OCI-LY7 (cell line): ENCODE data around the gene TRIO. TPM values are rescaled to one million over a fixed set of nuclear protein-coding genes. Genes with fewer than 3 reads are reported as not detected.

ENCODE experiments used
- BruUV-seq: library from RNA; stranded (reverse); fragments of 400-500 nt; replicated peaks from 2 replicates; lab custom pipeline; 2021; lab: Mats Ljungman, UMichigan
- CTCF ChIA-PET: fragments of 300-600 bp; sonication (Branson Sonifier 250); formaldehyde crosslinking; loops from one replicate; lab custom pipeline; 2022; ENCODE audit warnings: antibody characterized with exemption; ENCODE audit not compliant: unreplicated experiment; lab: Charles Lee
- POLR2A ChIA-PET: fragments of 300-600 bp; sonication (Branson Sonifier 250); formaldehyde crosslinking; loops from one replicate; lab custom pipeline; 2022; ENCODE audit warnings: antibody characterized with exemption; lab: Charles Lee
- DNase-seq: peaks from one replicate; pipeline ENCODE4 v3.0.0-alpha.2; 2015; ENCODE audit warnings: low spot score
- H2AFZ ChIP-seq: fragments of 200-600 bp; sonication (generic), shearing (Covaris generic); 2 replicates; pipeline ENCODE4 v1.6.1; 2014; ENCODE audit warnings: mild to moderate bottlenecking, antibody characterized with exemption, low read length, moderate library complexity
- H3K27ac ChIP-seq: fragments of 200-600 bp; sonication (generic); 2 replicates; pipeline ENCODE4 v1.5.1; 2014; ENCODE audit warnings: mixed run types, low read depth, mild to moderate bottlenecking, moderate library complexity, low read length, inconsistent platforms; ENCODE audit not compliant: poor library complexity, severe bottlenecking
- H3K36me3 ChIP-seq: fragments of 200-600 bp; sonication (generic); 2 replicates; pipeline ENCODE4 v1.6.1; 2014; ENCODE audit warnings: mild to moderate bottlenecking, antibody characterized with exemption, low read length, moderate library complexity, mixed read lengths; ENCODE audit not compliant: insufficient read depth
- H3K4me1 ChIP-seq: fragments of 200-600 bp; sonication (generic); 2 replicates; pipeline ENCODE4 v1.5.1; 2014; ENCODE audit warnings: mild to moderate bottlenecking, low read length; ENCODE audit not compliant: insufficient read depth, poor library complexity, severe bottlenecking
- H3K4me2 ChIP-seq: fragments of 200-600 bp; sonication (generic); 2 replicates; pipeline ENCODE4 v1.6.1; 2014; ENCODE audit warnings: mild to moderate bottlenecking, low read length
- H3K4me3 ChIP-seq: fragments of 200-600 bp; sonication (generic); 2 replicates; pipeline ENCODE4 v1.5.1; 2014; ENCODE audit warnings: mild to moderate bottlenecking, low read depth, low read length; ENCODE audit not compliant: poor library complexity, severe bottlenecking
- H3K79me2 ChIP-seq: fragments of 200-600 bp; sonication (generic); 2 replicates; pipeline ENCODE4 v1.6.1; 2016; ENCODE audit warnings: low read depth, mild to moderate bottlenecking, low read length, moderate library complexity, mixed read lengths; ENCODE audit not compliant: insufficient read depth
- H3K9me2 ChIP-seq: fragments of 200-600 bp; sonication (generic); 2 replicates; pipeline ENCODE4 v1.6.1; 2016; ENCODE audit warnings: mild to moderate bottlenecking, low read length, mixed read lengths; ENCODE audit not compliant: insufficient read depth
- H3K9me3 ChIP-seq: fragments of 200-600 bp; sonication (generic); 2 replicates; pipeline ENCODE4 v1.6.1; 2014; ENCODE audit warnings: mild to moderate bottlenecking, mixed run types, low read length, mixed read lengths
- H4K20me1 ChIP-seq: fragments of 200-600 bp; sonication (generic); 2 replicates; pipeline ENCODE4 v1.6.1; 2014; ENCODE audit warnings: mild to moderate bottlenecking, antibody characterized with exemption, low read length, moderate library complexity, mixed read lengths; ENCODE audit not compliant: insufficient read depth
- CTCF ChIP-seq: fragments of 200-600 bp; sonication (generic); conservative IDR thresholded peaks from 2 replicates; pipeline ENCODE4 v1.5.1; 2014; ENCODE audit warnings: mild to moderate bottlenecking, antibody characterized with exemption, low read length, moderate library complexity, mixed read lengths
- EZH2phosphoT487 ChIP-seq: fragments of 200-600 bp; sonication (generic); IDR thresholded peaks from 2 replicates; pipeline ENCODE4 v1.6.1; 2018; ENCODE audit warnings: low read depth, borderline replicate concordance, mild to moderate bottlenecking, mixed run types, antibody characterized with exemption, low read length, moderate library complexity, mixed read lengths
- intact Hi-C: fragments of 100-400 bp; cut with micrococcal nuclease; formaldehyde crosslinking; loops from one replicate; pipeline ENCODE4 v1.10.0; 2022; ENCODE audit not compliant: unreplicated experiment
- total RNA-seq, 2 experiments: library from RNA; depleted of rRNA in 1 of 2; stranded (reverse); fragments of >200 nt in 1 of 2; shearing (Covaris generic) in 1 of 2; gene quantifications; 2 replicates each; pipeline ENCODE4 v1.2.3, GENCODE V29; 2014 to 2022

TRIO gene
- total RNA-seq, 2 experiments from 2014 or later = 35.8 to 55.1 TPM

DNA sequence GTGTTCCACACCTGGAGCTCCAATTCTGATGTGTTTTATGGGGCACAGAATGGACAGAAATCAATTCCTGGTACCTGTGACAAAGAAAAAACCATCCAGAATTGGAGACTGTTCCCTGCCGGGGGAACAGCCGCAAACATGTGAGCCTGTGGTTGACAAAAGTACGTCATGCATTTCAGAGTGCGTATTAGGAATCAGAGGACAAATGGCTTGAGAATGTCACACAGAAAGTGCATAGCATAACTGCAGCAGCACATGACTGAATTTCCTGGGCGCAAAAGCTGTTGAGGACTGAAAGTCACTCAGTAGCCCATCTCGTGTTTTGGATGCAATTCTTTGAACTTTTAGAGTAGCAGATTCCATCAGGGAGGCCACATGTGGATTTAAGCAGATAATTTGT is 85.1 kb downstream of the TRIO start:
- H4K20me1 ChIP-seq = no peaks in the 10 kb centered on the region
- no TSS peak for BruUV-seq
- TF ChIP-seq CTCF (no peak), EZH2phosphoT487 (no peak)
- no peak overlapping the region for H3K4me3 ChIP-seq
- H3K4me2 ChIP-seq = no peak overlapping the region
- no peak overlapping the region for H3K27ac ChIP-seq
- no peaks in the 10 kb centered on the region for H3K9me2 ChIP-seq
- POLR2A ChIA-PET = interaction anchor here (1.5 to 1.6 kb wide), 2 partner anchors 12 to 27 kb away, joined by 3 to 4 read pairs; no protein-coding TSS in a partner anchor
- no peaks in the 10 kb centered on the region for H3K9me3 ChIP-seq
- intact Hi-C loops = no loop called here
- no peak for DNase-seq
- no peaks in the 10 kb centered on the region for H3K36me3 ChIP-seq
- peaks cover 8% of the 10 kb centered on the region; the same call in 1 of the 2 replicates for H3K79me2 ChIP-seq
- CTCF ChIA-PET = no interaction called here
- H2AFZ ChIP-seq = no peak overlapping the region
- H3K4me1 ChIP-seq = peaks cover 27% of the 10 kb centered on the region

GRCh38 chr5:14229181-14229580 is 86.0 kb downstream of the TRIO start:
- POLR2A ChIA-PET = interaction anchor here (1.5 kb wide), 1 partner anchor 11 kb away, joined by 3 read pairs; no protein-coding TSS in a partner anchor
- Histone ChIP-seq H3K4me2 (no peak overlapping the region), H3K9me2 (no peaks in the 10 kb centered on the region), H3K27ac (no peak overlapping the region), H3K4me1 (peaks cover 19% of the 10 kb centered on the region), H3K9me3 (no peaks in the 10 kb centered on the region), H2AFZ (no peak overlapping the region), H3K4me3 (no peak overlapping the region), H4K20me1 (no peaks in the 10 kb centered on the region), H3K36me3 (no peaks in the 10 kb centered on the region), H3K79me2 (peaks cover 7% of the 10 kb centered on the region; the same call in 1 of the 2 replicates)
- no peak for DNase-seq
- no peak for TF ChIP-seq CTCF
- TF ChIP-seq EZH2phosphoT487 = no peak
- intact Hi-C loops = no loop called here
- no TSS peak for BruUV-seq
- CTCF ChIA-PET = no interaction called here

DNA sequence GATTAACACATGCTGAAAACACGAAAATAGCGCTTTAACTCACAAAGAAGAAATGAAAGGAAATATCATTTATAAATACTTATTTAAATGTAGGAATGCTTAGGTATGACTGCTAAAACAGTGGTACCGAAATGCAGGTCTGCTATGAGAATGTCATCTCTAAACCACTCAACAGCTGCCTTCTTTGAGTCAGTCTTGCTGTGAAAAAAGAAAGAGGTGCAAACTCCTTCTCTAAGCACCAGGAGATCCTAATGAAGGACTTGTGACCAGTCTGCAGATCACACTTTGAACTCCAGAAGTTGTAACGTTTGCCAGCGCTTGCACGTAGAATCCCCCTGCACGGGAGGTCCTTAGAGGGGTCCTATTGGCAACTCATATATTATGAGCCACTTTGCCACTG is 86.6 kb downstream of the TRIO start:
- no peaks in the 10 kb centered on the region for H4K20me1 ChIP-seq
- H2AFZ ChIP-seq = no peak overlapping the region
- no peaks in the 10 kb centered on the region for H3K9me3 ChIP-seq
- no TSS peak for BruUV-seq
- H3K4me1 ChIP-seq = peaks cover 13% of the 10 kb centered on the region
- no peak overlapping the region for H3K4me3 ChIP-seq
- TF ChIP-seq EZH2phosphoT487 (no peak), CTCF (no peak)
- peaks cover 2% of the 10 kb centered on the region; the same call in 1 of the 2 replicates for H3K79me2 ChIP-seq
- no peak overlapping the region for H3K27ac ChIP-seq
- DNase-seq = no peak
- H3K4me2 ChIP-seq = no peak overlapping the region
- H3K9me2 ChIP-seq = no peaks in the 10 kb centered on the region
- intact Hi-C loops = no loop called here
- ChIA-PET POLR2A (interaction anchor here (1.5 kb wide), 1 partner anchor 11 kb away, joined by 3 read pairs; no protein-coding TSS in a partner anchor), CTCF (no interaction called here)
- no peaks in the 10 kb centered on the region for H3K36me3 ChIP-seq
